Panc1 (cell line): ENCODE results near the gene ARHGEF7.

Experiments
- POLR2AphosphoS5 ChIP-seq: IDR thresholded peaks from 2 replicates; pipeline ENCODE4 v1.6.1; 2012; ENCODE audit warnings: mild to moderate bottlenecking, low read depth, low read length, moderate library complexity
- SIN3A ChIP-seq: IDR thresholded peaks from 2 replicates; pipeline ENCODE4 v1.6.1; 2012; ENCODE audit warnings: low read depth, mild to moderate bottlenecking, low read length, moderate library complexity, borderline replicate concordance; ENCODE audit not compliant: insufficient read depth
- TCF7L2 ChIP-seq: IDR thresholded peaks from 2 replicates; pipeline ENCODE4 v1.6.1; 2011; ENCODE audit warnings: mild to moderate bottlenecking, low read depth, low read length, inconsistent platforms
- TF ChIP-seq, protein P1 (sequence below): fragments of 450-650 bp; IDR thresholded peaks from 2 replicates; pipeline ENCODE4 v1.5.1; 2017; ENCODE audit warnings: mild to moderate bottlenecking
- TF ChIP-seq, protein P2 (sequence below), 2 experiments: IDR thresholded peaks; 2 replicates each; pipeline ENCODE4 v1.6.1; 2011 to 2012; ENCODE audit warnings: low read depth in 2 of 2, control low read depth in 1 of 2, low read length in 1 of 2, mild to moderate bottlenecking in 1 of 2, moderate library complexity in 1 of 2; ENCODE audit not compliant: insufficient read depth in 1 of 2

DNA sequence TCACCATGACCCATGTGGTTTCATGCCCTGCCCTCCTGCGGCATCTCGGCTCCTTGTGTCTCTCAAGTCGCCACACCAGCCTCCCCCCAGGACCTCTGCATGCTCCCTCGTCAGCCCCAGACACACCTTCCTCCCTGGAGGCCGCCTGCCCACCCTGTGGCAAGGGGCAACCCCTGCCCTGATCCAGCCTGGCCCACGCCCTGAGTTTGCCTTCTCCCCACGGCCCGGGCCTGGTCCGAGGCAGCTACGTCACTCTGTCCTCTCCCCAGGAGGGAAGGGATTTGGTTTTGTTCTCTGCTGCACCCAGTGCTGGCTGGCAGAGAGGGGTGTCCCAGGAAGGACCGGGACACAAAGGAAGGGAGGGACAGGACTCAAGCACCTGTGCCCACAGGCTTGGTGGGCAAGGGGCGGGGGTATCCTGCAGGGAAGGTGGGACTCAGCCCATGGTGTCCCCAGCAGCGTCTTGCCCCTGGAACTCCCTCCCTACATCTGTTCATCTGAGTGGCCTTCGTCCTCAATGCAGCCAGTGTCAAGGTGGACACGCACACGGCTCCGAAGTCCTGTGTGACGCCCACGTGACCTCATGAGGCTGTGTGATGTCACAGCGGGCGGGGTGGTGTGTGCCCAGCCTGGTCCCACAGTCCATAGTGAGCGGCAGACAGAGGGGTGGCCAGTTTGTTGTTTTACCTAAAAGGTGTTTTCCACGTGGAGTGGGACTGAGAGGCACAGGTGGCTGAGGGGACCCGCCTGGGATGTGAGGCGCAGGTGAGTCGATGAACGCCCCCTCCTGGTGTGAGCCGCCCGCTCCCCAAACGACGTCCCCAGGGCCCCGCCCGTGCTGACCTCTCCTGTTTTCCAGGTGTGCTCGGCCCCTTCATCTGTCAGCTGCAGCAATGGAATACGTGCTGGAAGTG, 205.1 kb downstream of the ARHGEF7 start, which contains the start of gene TEX29:
- TF ChIP-seq, protein P1, sequence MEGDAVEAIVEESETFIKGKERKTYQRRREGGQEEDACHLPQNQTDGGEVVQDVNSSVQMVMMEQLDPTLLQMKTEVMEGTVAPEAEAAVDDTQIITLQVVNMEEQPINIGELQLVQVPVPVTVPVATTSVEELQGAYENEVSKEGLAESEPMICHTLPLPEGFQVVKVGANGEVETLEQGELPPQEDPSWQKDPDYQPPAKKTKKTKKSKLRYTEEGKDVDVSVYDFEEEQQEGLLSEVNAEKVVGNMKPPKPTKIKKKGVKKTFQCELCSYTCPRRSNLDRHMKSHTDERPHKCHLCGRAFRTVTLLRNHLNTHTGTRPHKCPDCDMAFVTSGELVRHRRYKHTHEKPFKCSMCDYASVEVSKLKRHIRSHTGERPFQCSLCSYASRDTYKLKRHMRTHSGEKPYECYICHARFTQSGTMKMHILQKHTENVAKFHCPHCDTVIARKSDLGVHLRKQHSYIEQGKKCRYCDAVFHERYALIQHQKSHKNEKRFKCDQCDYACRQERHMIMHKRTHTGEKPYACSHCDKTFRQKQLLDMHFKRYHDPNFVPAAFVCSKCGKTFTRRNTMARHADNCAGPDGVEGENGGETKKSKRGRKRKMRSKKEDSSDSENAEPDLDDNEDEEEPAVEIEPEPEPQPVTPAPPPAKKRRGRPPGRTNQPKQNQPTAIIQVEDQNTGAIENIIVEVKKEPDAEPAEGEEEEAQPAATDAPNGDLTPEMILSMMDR, result no peak
- TF ChIP-seq POLR2AphosphoS5 (no peak), SIN3A (no peak), TCF7L2 (no peak)
- TF ChIP-seq, protein P2, sequence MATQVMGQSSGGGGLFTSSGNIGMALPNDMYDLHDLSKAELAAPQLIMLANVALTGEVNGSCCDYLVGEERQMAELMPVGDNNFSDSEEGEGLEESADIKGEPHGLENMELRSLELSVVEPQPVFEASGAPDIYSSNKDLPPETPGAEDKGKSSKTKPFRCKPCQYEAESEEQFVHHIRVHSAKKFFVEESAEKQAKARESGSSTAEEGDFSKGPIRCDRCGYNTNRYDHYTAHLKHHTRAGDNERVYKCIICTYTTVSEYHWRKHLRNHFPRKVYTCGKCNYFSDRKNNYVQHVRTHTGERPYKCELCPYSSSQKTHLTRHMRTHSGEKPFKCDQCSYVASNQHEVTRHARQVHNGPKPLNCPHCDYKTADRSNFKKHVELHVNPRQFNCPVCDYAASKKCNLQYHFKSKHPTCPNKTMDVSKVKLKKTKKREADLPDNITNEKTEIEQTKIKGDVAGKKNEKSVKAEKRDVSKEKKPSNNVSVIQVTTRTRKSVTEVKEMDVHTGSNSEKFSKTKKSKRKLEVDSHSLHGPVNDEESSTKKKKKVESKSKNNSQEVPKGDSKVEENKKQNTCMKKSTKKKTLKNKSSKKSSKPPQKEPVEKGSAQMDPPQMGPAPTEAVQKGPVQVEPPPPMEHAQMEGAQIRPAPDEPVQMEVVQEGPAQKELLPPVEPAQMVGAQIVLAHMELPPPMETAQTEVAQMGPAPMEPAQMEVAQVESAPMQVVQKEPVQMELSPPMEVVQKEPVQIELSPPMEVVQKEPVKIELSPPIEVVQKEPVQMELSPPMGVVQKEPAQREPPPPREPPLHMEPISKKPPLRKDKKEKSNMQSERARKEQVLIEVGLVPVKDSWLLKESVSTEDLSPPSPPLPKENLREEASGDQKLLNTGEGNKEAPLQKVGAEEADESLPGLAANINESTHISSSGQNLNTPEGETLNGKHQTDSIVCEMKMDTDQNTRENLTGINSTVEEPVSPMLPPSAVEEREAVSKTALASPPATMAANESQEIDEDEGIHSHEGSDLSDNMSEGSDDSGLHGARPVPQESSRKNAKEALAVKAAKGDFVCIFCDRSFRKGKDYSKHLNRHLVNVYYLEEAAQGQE (IDR thresholded peaks at IDR 0.05; ENCODE audit: insufficient read depth in 1 of 2, low read depth in 2 of 2, low read length in 1 of 2), result no peak
